K562 (cell line): ENCODE results near the gene ZNF407. TPM values are rescaled to one million over a fixed set of nuclear protein-coding genes. Genes with fewer than 3 reads are reported as not detected.

Experiments
- ATAC-seq: fragments of 200-7000 bp; cut with Tn5 transposase; 3 replicates; pipeline ENCODE4 v1.9.1; 2020; ENCODE audit warnings: moderate library complexity
- BruUV-seq: library from RNA; stranded (reverse); fragments of 400-500 nt; replicated peaks from 2 replicates; lab custom pipeline; 2021; lab: Mats Ljungman, UMichigan
- CTCF ChIA-PET: fragments of 300-600 bp; formaldehyde crosslinking; extraction: SDS; loops from one replicate; lab custom pipeline; 2021; ENCODE audit warnings: low intra/inter-chr PET ratio; lab: Yijun Ruan, JAX
- POLR2A ChIA-PET: fragments of 300-600, 350-650 bp; sonication (Branson Sonifier 250); formaldehyde crosslinking; extraction: SDS; loops from one replicate; lab custom pipeline; 2021; ENCODE audit warnings: antibody characterized with exemption, inconsistent platforms; lab: Yijun Ruan, JAX
- DNase-seq, 4 experiments: peaks; one replicate each; pipeline versions ENCODE4 v3.0.0 to v3.0.0-alpha.2; 2011 to 2018; ENCODE audit warnings: low spot score in 3 of 4, mixed read lengths in 3 of 4; ENCODE audit errors: extremely low read depth in 1 of 4
- FAIRE-seq: peaks from 2 replicates; lab custom pipeline; 2011; peaks lifted over from hg19 to GRCh38; lab: Jason Lieb, UNC
- H2AFZ ChIP-seq: 2 replicates; pipeline ENCODE4 v1.6.0; 2011; ENCODE audit warnings: low read depth, low read length, control low read depth, inconsistent platforms
- H3K27ac ChIP-seq: fragments of 200-600 bp; 3 replicates; pipeline ENCODE4 v1.8.0; 2011; ENCODE audit warnings: low read depth, mild to moderate bottlenecking, control low read depth, inconsistent platforms, low read length, moderate library complexity, mixed read lengths; ENCODE audit errors: extremely low read depth
- H3K27me3 ChIP-seq, 2 experiments: fragments of 300-600 bp in 1 of 2; 2 replicates in 1 of 2; 3 replicates in 1 of 2; pipeline versions ENCODE4 v1.6.0 to v1.8.0; 2011; ENCODE audit warnings: inconsistent platforms in 2 of 2, low read length in 2 of 2, mild to moderate bottlenecking in 1 of 2, mixed read lengths in 1 of 2, moderate library complexity in 1 of 2; ENCODE audit not compliant: control insufficient read depth in 2 of 2, insufficient read depth in 2 of 2
- H3K36me3 ChIP-seq: fragments of 300-600 bp; 3 replicates; pipeline ENCODE4 v1.8.0; 2011; ENCODE audit warnings: mild to moderate bottlenecking, low read length, inconsistent platforms; ENCODE audit not compliant: control insufficient read depth, insufficient read depth
- H3K4me1 ChIP-seq, 2 experiments: fragments of 200-600 bp in 1 of 2; replicated peaks in 1 of 2; 2 replicates in 1 of 2; 3 replicates in 1 of 2; pipeline versions ENCODE4 v1.5.1 to v1.8.0; 2011; ENCODE audit warnings: inconsistent platforms in 2 of 2, low read length in 2 of 2, mild to moderate bottlenecking in 1 of 2, mixed read lengths in 1 of 2, moderate library complexity in 1 of 2; ENCODE audit not compliant: control insufficient read depth in 2 of 2, insufficient read depth in 2 of 2
- H3K4me2 ChIP-seq: 2 replicates; pipeline ENCODE4 v1.6.1; 2011; ENCODE audit warnings: low read length, control low read depth, inconsistent platforms, mixed read lengths; ENCODE audit not compliant: insufficient read depth
- H3K4me3 ChIP-seq: fragments of 200-600 bp; sonication (generic), shearing (Covaris generic); 2 replicates; pipeline ENCODE4 v1.5.1; 2016; ENCODE audit warnings: control low read depth, inconsistent platforms
- H3K79me2 ChIP-seq: fragments of 200-600 bp; 3 replicates; pipeline ENCODE4 v1.8.0; 2011; ENCODE audit warnings: low read length, inconsistent platforms; ENCODE audit not compliant: control insufficient read depth, insufficient read depth
- H3K9ac ChIP-seq, 2 experiments: 2 replicates each; pipeline versions ENCODE4 v1.6.0 to v1.6.1; 2011; ENCODE audit warnings: low read depth in 2 of 2, low read length in 2 of 2, control low read depth in 1 of 2, inconsistent platforms in 1 of 2, mild to moderate bottlenecking in 1 of 2, mixed read lengths in 1 of 2; ENCODE audit not compliant: insufficient read depth in 1 of 2
- H3K9me1 ChIP-seq: one replicate; pipeline ENCODE4 v1.6.0; 2011; ENCODE audit warnings: inconsistent platforms, mild to moderate bottlenecking, low read length, moderate library complexity; ENCODE audit not compliant: control insufficient read depth, insufficient read depth
- H3K9me3 ChIP-seq: replicated peaks from 2 replicates; pipeline ENCODE4 v1.5.1; 2011; ENCODE audit warnings: low read depth, low read length, inconsistent platforms; ENCODE audit not compliant: control insufficient read depth, insufficient read depth
- H4K20me1 ChIP-seq: replicated peaks from 2 replicates; pipeline ENCODE4 v1.6.1; 2011; ENCODE audit warnings: low read length, inconsistent platforms, mixed read lengths; ENCODE audit not compliant: control insufficient read depth, insufficient read depth
- CBFA2T3 ChIP-seq: fragments of 450-650 bp; IDR thresholded peaks from 2 replicates; pipeline ENCODE4 v1.6.1; 2017
- CXXC5 ChIP-seq: fragments of 250-450 bp; sonication (Bioruptor Pico); IDR thresholded peaks from 2 replicates; pipeline ENCODE4 v1.8.0; 2022; ENCODE audit warnings: inconsistent platforms, mild to moderate bottlenecking, moderate library complexity
- MEIS2 ChIP-seq: fragments of 450-650 bp; IDR thresholded peaks from 2 replicates; pipeline ENCODE4 v1.6.1; 2014; ENCODE audit warnings: mild to moderate bottlenecking; ENCODE audit not compliant: partially characterized antibody
- NRF1 ChIP-seq, 2 experiments: fragments of 450-650 bp; IDR thresholded peaks in 1 of 2; conservative IDR thresholded peaks in 1 of 2; 2 replicates each; pipeline ENCODE4 v1.6.1; 2014; ENCODE audit warnings: mild to moderate bottlenecking in 2 of 2
- WGBS: fragments of 100-300 bp; shearing (Covaris generic); methylation state at CpG from one replicate; pipeline ENCODE4 v1.1.6; 2016; ENCODE audit warnings: low coverage, mixed read lengths; ENCODE audit not compliant: insufficient coverage; ENCODE audit errors: missing lambda C conversion rate; 5-methylcytosine and 5-hydroxymethylcytosine counted together
- in situ Hi-C: fragments of 300-500 bp; cut with MboI; formaldehyde crosslinking; loops from 4 replicates; pipeline ENCODE4 v1.15.0; 2018; ENCODE audit warnings: inconsistent platforms, mixed read lengths
- intact Hi-C: fragments of 100-400 bp; cut with micrococcal nuclease; formaldehyde crosslinking; loops from 2 replicates; pipeline ENCODE4 v1.14.2; 2022
- polyA plus RNA-seq, 8 experiments: library from polyadenylated mRNA; depleted of rRNA in 4 of 8; stranded (reverse) in 5 of 8; unstranded in 3 of 8; fragments of >200 nt; fragmentation: Nextera tagmentation in 2 of 8; fragmentation: Illumina TruSeq in 1 of 8; extraction: Ambion mirVana in 2 of 8; extraction: Trizol in 1 of 8; gene quantifications; 2 replicates each; pipeline versions ENCODE4 v1.2.1 to v1.2.3, GENCODE V29; 2011 to 2014; ENCODE audit warnings: inconsistent platforms in 1 of 8, missing spikeins in 1 of 8
- total RNA-seq, 7 experiments: library from RNA; depleted of rRNA in 6 of 7; stranded (reverse); fragments of >200 nt in 6 of 7; fragmentation: Illumina TruSeq in 2 of 7; extraction: Trizol in 2 of 7; gene quantifications; 2 replicates each; pipeline versions ENCODE4 v1.2.1 to v1.2.3, GENCODE V29; 2011 to 2021; ENCODE audit warnings: low replicate concordance in 1 of 7
- TF ChIP-seq, protein P1 (sequence below), 2 experiments: IDR thresholded peaks in 1 of 2; conservative IDR thresholded peaks in 1 of 2; 2 replicates each; pipeline ENCODE4 v1.6.1; 2016; ENCODE audit warnings: low read depth in 2 of 2, mild to moderate bottlenecking in 1 of 2, missing compliant biosample characterization in 1 of 2, missing genetic modification characterization in 1 of 2, moderate library complexity in 1 of 2
- TF ChIP-seq, protein P2 (sequence below): IDR thresholded peaks from 2 replicates; pipeline ENCODE4 v1.6.1; 2016; ENCODE audit warnings: missing genetic modification characterization, missing compliant biosample characterization

ZNF407 gene
- total and polyA plus RNA-seq, 9 of the 15 experiments (the other 6 are each of a cell fraction or from before 2014, with no cell fraction given), result 0.21 to 5.4 (median 2.3) TPM

DNA sequence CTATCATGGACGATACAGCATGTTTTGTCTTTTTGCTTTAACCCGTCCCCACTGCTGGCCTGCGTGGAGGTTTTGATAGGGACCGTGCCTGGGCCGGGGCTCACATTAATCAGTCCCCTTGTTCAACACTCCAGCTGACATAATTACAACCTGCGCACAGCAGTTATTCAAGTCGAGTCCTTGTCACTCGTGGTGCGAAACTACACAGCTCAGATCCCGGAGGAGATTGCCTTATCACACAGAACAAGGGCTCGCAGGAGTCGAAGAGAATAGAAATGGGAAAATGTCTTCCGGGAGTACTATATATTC is 304.4 kb downstream of the ZNF407 start:
- in situ Hi-C loops, result no loop called here
- Histone ChIP-seq H3K9ac (no peak overlapping the region), H4K20me1 (no peaks in the 10 kb centered on the region), H2AFZ (0 out of 2 replicates have a peak overlapping the region, but pooled peaks have one; percentile 17), H3K9me1 (no peaks in the 10 kb centered on the region), H3K27ac (no peak overlapping the region), H3K79me2 (no peaks in the 10 kb centered on the region), H3K4me1 (peaks cover 0 to 3% of the 10 kb centered on the region in 2 experiments; a peak in 2 of 5 replicates), H3K36me3 (no peaks in the 10 kb centered on the region), H3K9me3 (no peaks in the 10 kb centered on the region), H3K27me3 (no peaks in the 10 kb centered on the region), H3K4me2 (peak overlapping the region; percentile 21; the same call in 1 of the 2 replicates), H3K4me3 (no peak overlapping the region)
- FAIRE-seq, result peak; percentile 44
- ATAC-seq, result peak; percentile 70
- 20% methylated on average over 13 of the region's 13 CpGs for WGBS
- TF ChIP-seq NRF1 (conservative IDR thresholded peaks at IDR 0.05 in 1 of 2, IDR thresholded peaks at IDR 0.05 in 1 of 2) (peak; percentile 53 to 54), CXXC5 (peak; percentile 36; the same call in 1 of the 2 replicates), MEIS2 (peak; percentile 41), CBFA2T3 (peak; percentile 50)
- TF ChIP-seq, protein P1, sequence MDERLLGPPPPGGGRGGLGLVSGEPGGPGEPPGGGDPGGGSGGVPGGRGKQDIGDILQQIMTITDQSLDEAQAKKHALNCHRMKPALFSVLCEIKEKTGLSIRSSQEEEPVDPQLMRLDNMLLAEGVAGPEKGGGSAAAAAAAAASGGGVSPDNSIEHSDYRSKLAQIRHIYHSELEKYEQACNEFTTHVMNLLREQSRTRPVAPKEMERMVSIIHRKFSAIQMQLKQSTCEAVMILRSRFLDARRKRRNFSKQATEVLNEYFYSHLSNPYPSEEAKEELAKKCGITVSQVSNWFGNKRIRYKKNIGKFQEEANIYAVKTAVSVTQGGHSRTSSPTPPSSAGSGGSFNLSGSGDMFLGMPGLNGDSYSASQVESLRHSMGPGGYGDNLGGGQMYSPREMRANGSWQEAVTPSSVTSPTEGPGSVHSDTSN (CRISPR knock-in tag; IDR thresholded peaks at IDR 0.05; ENCODE audit: low read depth), result no peak
- TF ChIP-seq, protein P1 (tag; conservative IDR thresholded peaks at IDR 0.05; ENCODE audit: low read depth), result peak; percentile 58; the same call in 1 of the 2 replicates
- TF ChIP-seq, protein P2, sequence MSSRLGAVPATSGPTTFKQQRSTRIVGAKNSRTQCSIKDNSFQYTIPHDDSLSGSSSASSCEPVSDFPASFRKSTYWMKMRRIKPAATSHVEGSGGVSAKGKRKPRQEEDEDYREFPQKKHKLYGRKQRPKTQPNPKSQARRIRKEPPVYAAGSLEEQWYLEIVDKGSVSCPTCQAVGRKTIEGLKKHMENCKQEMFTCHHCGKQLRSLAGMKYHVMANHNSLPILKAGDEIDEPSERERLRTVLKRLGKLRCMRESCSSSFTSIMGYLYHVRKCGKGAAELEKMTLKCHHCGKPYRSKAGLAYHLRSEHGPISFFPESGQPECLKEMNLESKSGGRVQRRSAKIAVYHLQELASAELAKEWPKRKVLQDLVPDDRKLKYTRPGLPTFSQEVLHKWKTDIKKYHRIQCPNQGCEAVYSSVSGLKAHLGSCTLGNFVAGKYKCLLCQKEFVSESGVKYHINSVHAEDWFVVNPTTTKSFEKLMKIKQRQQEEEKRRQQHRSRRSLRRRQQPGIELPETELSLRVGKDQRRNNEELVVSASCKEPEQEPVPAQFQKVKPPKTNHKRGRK (tag), result no peak
- peak in 2 of 4 experiments; percentile 11 to 42 for DNase-seq
- CTCF ChIA-PET, result no interaction called here
- intact Hi-C loops, result no loop called here
- BruUV-seq, result no TSS peak
- POLR2A ChIA-PET, result no interaction called here
